Ishikawa (cell line): ENCODE results near the gene RNFT2.

ENCODE experiments used
- EP300 ChIP-seq: IDR thresholded peaks from 2 replicates; pipeline ENCODE4 v1.6.1; 2012; ENCODE audit warnings: borderline replicate concordance
- FOXM1 ChIP-seq: IDR thresholded peaks from 2 replicates; pipeline ENCODE4 v1.6.1; 2012; ENCODE audit warnings: low read depth, borderline replicate concordance
- TEAD4 ChIP-seq: IDR thresholded peaks from 2 replicates; pipeline ENCODE4 v1.6.1; 2012
- TF ChIP-seq, protein P1 (sequence below): IDR thresholded peaks from 2 replicates; pipeline ENCODE4 v1.6.1; 2012; ENCODE audit warnings: low read depth, mild to moderate bottlenecking
- TF ChIP-seq, protein P2 (sequence below): IDR thresholded peaks from 2 replicates; pipeline ENCODE4 v1.6.1; 2012

DNA sequence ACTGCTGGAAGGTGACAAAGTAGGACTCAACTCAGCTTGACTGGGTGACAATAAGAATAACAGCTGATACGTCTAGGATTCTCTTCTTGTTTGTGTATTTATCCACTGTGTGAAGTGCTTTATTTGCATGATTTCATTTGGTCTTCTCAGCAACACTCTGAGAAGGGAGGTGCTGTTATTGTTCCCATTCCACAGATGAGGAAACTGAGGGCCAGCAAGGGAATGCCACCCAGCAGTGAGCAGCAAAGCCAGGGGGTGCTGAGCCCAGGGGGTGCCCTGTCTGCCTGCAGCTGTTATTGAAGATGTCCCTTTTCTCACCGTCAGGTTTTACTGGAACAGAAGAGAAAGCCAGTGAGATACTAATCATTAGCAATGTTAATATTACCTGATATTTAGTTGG, 62.8 kb downstream of the RNFT2 start:
- TF ChIP-seq, protein P1, sequence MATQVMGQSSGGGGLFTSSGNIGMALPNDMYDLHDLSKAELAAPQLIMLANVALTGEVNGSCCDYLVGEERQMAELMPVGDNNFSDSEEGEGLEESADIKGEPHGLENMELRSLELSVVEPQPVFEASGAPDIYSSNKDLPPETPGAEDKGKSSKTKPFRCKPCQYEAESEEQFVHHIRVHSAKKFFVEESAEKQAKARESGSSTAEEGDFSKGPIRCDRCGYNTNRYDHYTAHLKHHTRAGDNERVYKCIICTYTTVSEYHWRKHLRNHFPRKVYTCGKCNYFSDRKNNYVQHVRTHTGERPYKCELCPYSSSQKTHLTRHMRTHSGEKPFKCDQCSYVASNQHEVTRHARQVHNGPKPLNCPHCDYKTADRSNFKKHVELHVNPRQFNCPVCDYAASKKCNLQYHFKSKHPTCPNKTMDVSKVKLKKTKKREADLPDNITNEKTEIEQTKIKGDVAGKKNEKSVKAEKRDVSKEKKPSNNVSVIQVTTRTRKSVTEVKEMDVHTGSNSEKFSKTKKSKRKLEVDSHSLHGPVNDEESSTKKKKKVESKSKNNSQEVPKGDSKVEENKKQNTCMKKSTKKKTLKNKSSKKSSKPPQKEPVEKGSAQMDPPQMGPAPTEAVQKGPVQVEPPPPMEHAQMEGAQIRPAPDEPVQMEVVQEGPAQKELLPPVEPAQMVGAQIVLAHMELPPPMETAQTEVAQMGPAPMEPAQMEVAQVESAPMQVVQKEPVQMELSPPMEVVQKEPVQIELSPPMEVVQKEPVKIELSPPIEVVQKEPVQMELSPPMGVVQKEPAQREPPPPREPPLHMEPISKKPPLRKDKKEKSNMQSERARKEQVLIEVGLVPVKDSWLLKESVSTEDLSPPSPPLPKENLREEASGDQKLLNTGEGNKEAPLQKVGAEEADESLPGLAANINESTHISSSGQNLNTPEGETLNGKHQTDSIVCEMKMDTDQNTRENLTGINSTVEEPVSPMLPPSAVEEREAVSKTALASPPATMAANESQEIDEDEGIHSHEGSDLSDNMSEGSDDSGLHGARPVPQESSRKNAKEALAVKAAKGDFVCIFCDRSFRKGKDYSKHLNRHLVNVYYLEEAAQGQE, result no peak
- TF ChIP-seq TEAD4 (no peak), EP300 (no peak), FOXM1 (no peak)
- TF ChIP-seq, protein P2, sequence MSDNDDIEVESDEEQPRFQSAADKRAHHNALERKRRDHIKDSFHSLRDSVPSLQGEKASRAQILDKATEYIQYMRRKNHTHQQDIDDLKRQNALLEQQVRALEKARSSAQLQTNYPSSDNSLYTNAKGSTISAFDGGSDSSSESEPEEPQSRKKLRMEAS, result no peak
